ENCODE results near the gene LAMC1. TPM values are rescaled to one million over a fixed set of nuclear protein-coding genes. Genes with fewer than 3 reads are reported as not detected.

Gene LAMC1
- polyA plus RNA-seq, 1 donor from 2014 or later = 4.2 TPM

DNA sequence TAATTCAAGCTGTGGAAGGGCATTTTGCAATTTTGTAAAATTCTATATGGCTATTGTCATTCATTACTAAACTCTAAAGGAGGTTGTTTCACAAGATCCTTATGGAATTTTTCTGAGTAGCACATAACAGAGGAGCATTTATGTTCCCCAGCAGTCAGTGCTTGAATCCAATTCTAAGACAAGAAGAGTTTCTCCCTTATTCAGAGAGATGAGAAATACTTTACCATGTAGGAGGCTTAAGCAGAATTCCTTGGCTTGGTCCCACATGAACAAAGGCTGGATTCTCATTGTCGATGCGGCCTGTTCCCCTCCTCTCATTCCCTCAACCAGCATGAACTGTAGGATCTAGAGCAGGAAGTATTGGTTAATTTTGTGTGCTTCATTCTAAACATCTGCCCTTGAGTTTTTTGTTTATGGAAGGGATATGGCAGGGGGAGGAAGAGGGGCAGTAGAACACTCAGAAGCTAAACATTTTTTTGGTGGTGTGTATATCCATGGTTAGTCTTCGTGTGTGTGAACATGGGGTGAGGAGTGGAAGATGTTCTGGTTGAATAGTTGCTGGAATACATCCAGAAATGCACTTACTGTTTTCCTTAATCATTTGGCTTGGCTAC, 74.3 kb downstream of the LAMC1 start:
- H3K9me3 ChIP-seq (ENCODE audit: low read length) = no peaks in the 10 kb centered on the region
- H3K36me3 ChIP-seq (ENCODE audit: insufficient read depth, low read length) = no peaks in the 10 kb centered on the region
- TF ChIP-seq SMC3 (conservative IDR thresholded peaks at IDR 0.05; ENCODE audit: poor library complexity) (no peak), TAF1 (IDR thresholded peaks at IDR 0.05; ENCODE audit: low read depth) (no peak), MXI1 (conservative IDR thresholded peaks at IDR 0.05; ENCODE audit: poor library complexity, severe bottlenecking) (no peak)
- TF ChIP-seq, protein P1, sequence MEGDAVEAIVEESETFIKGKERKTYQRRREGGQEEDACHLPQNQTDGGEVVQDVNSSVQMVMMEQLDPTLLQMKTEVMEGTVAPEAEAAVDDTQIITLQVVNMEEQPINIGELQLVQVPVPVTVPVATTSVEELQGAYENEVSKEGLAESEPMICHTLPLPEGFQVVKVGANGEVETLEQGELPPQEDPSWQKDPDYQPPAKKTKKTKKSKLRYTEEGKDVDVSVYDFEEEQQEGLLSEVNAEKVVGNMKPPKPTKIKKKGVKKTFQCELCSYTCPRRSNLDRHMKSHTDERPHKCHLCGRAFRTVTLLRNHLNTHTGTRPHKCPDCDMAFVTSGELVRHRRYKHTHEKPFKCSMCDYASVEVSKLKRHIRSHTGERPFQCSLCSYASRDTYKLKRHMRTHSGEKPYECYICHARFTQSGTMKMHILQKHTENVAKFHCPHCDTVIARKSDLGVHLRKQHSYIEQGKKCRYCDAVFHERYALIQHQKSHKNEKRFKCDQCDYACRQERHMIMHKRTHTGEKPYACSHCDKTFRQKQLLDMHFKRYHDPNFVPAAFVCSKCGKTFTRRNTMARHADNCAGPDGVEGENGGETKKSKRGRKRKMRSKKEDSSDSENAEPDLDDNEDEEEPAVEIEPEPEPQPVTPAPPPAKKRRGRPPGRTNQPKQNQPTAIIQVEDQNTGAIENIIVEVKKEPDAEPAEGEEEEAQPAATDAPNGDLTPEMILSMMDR (IDR thresholded peaks at IDR 0.05; ENCODE audit: poor library complexity, severe bottlenecking) = no peak
- H3K79me2 ChIP-seq (replicated peaks; ENCODE audit: insufficient read depth, low read length) = no peaks in the 10 kb centered on the region
- H3K9ac ChIP-seq (ENCODE audit: low read length) = no peak overlapping the region
- no peaks in the 10 kb centered on the region for H3K9me2 ChIP-seq (ENCODE audit: insufficient read depth, low read length)
- H3F3A ChIP-seq (ENCODE audit: insufficient read depth, low read length, poor library complexity, severe bottlenecking) = no peaks in the 10 kb centered on the region
- H3K27ac ChIP-seq (ENCODE audit: low read length) = no peak overlapping the region
- no peak overlapping the region for H3K4me3 ChIP-seq (ENCODE audit: low read length)
- no peak overlapping the region for H2AFZ ChIP-seq (ENCODE audit: low read depth, low read length)
- H3K4me2 ChIP-seq (ENCODE audit: low read length) = no peak overlapping the region
- H3K27me3 ChIP-seq (ENCODE audit: insufficient read depth, low read depth, low read length) = no peaks in the 10 kb centered on the region
- H4K20me1 ChIP-seq (ENCODE audit: insufficient read depth) = no peaks in the 10 kb centered on the region

DNA sequence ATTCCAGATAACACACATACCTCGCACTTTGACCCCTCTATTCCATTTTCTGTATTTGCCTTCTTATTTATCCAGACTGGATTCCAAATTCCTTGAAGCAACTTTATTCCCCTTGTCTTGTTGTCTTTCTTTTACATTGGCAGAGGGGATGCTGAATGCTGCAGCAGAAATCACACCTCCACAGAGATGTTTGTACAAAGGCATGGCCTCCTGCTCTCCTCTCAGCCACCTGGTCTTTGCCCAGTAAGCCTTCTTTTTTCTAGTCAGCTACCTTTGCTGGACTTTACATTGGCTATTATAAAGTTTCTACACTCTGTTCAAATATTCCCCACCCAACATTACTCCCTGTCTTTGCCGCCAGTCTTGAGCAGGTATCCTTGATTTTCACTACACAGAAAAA, 75.1 kb downstream of the LAMC1 start:
- no peak overlapping the region for H3K9ac ChIP-seq (ENCODE audit: low read length)
- H2AFZ ChIP-seq (ENCODE audit: low read depth, low read length) = no peak overlapping the region
- TF ChIP-seq SMC3 (conservative IDR thresholded peaks at IDR 0.05; ENCODE audit: poor library complexity) (no peak), MXI1 (conservative IDR thresholded peaks at IDR 0.05; ENCODE audit: poor library complexity, severe bottlenecking) (no peak), EZH2 (IDR thresholded peaks at IDR 0.05; ENCODE audit: borderline replicate concordance, insufficient read depth, low read length, poor library complexity, severe bottlenecking) (no peak), POLR2AphosphoS5 (IDR thresholded peaks at IDR 0.05) (no peak), TAF1 (IDR thresholded peaks at IDR 0.05; ENCODE audit: low read depth) (no peak), RAD21 (conservative IDR thresholded peaks at IDR 0.05) (no peak), EP300 (conservative IDR thresholded peaks at IDR 0.05; ENCODE audit: poor library complexity, severe bottlenecking) (no peak)
- TF ChIP-seq, protein P2, sequence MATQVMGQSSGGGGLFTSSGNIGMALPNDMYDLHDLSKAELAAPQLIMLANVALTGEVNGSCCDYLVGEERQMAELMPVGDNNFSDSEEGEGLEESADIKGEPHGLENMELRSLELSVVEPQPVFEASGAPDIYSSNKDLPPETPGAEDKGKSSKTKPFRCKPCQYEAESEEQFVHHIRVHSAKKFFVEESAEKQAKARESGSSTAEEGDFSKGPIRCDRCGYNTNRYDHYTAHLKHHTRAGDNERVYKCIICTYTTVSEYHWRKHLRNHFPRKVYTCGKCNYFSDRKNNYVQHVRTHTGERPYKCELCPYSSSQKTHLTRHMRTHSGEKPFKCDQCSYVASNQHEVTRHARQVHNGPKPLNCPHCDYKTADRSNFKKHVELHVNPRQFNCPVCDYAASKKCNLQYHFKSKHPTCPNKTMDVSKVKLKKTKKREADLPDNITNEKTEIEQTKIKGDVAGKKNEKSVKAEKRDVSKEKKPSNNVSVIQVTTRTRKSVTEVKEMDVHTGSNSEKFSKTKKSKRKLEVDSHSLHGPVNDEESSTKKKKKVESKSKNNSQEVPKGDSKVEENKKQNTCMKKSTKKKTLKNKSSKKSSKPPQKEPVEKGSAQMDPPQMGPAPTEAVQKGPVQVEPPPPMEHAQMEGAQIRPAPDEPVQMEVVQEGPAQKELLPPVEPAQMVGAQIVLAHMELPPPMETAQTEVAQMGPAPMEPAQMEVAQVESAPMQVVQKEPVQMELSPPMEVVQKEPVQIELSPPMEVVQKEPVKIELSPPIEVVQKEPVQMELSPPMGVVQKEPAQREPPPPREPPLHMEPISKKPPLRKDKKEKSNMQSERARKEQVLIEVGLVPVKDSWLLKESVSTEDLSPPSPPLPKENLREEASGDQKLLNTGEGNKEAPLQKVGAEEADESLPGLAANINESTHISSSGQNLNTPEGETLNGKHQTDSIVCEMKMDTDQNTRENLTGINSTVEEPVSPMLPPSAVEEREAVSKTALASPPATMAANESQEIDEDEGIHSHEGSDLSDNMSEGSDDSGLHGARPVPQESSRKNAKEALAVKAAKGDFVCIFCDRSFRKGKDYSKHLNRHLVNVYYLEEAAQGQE (IDR thresholded peaks at IDR 0.05; ENCODE audit: borderline replicate concordance) = no peak
- TF ChIP-seq, protein P1 (IDR thresholded peaks at IDR 0.05; ENCODE audit: poor library complexity, severe bottlenecking) = no peak
- H3K27ac ChIP-seq (ENCODE audit: low read length) = no peak overlapping the region
- H4K20me1 ChIP-seq (ENCODE audit: insufficient read depth) = no peaks in the 10 kb centered on the region
- H3K4me2 ChIP-seq (ENCODE audit: low read length) = no peak overlapping the region
- no peaks in the 10 kb centered on the region for H3K36me3 ChIP-seq (ENCODE audit: insufficient read depth, low read length)
- no peaks in the 10 kb centered on the region for H3K9me3 ChIP-seq (ENCODE audit: low read length)
- H3K4me3 ChIP-seq (ENCODE audit: low read length) = no peak overlapping the region
- no peaks in the 10 kb centered on the region for H3K79me2 ChIP-seq (replicated peaks; ENCODE audit: insufficient read depth, low read length)
- H3K9me2 ChIP-seq (ENCODE audit: insufficient read depth, low read length) = no peaks in the 10 kb centered on the region
- no peaks in the 10 kb centered on the region for H3F3A ChIP-seq (ENCODE audit: insufficient read depth, low read length, poor library complexity, severe bottlenecking)
- no peaks in the 10 kb centered on the region for H3K27me3 ChIP-seq (ENCODE audit: insufficient read depth, low read depth, low read length)

Data from neural cell (in vitro differentiated cells).